Measurements from ENCODE around the gene IDE. TPM values are rescaled to one million over a fixed set of nuclear protein-coding genes. Genes with fewer than 3 reads are reported as not detected.

The IDE gene
- total and polyA plus RNA-seq, 9 of the 15 experiments (the other 6 are each of a cell fraction or from before 2014, with no cell fraction given) = 10.2 to 50.6 (median 33.2) TPM

GRCh38 chr10:92475357-92475868 is 98.5 kb downstream of the IDE start:
- DNase-seq (ENCODE audit: extremely low read depth in 1 of 4, low spot score in 3 of 4) (no peak), FAIRE-seq (no peak), ATAC-seq (no peak)
- Histone ChIP-seq H3K9me1 (ENCODE audit: control insufficient read depth, insufficient read depth, low read length) (no peaks in the 10 kb centered on the region), H2AFZ (ENCODE audit: low read depth, low read length) (no peak overlapping the region), H4K20me1 (replicated peaks; ENCODE audit: control insufficient read depth, insufficient read depth, low read length) (no peaks in the 10 kb centered on the region), H3K36me3 (ENCODE audit: control insufficient read depth, insufficient read depth, low read length) (peaks cover 42% of the 10 kb centered on the region), H3K9me3 (replicated peaks; ENCODE audit: control insufficient read depth, insufficient read depth, low read depth, low read length) (no peaks in the 10 kb centered on the region), H3K4me2 (ENCODE audit: insufficient read depth, low read length) (no peak overlapping the region), H3K79me2 (ENCODE audit: control insufficient read depth, insufficient read depth, low read length) (no peaks in the 10 kb centered on the region), H3K4me3 (no peak overlapping the region), H3K27me3 (ENCODE audit: control insufficient read depth in 2 of 2, insufficient read depth in 2 of 2, low read length in 2 of 2) (no peaks in the 10 kb centered on the region), H3K27ac (ENCODE audit: extremely low read depth, low read depth, low read length) (no peak overlapping the region), H3K4me1 (replicated peaks in 1 of 2; ENCODE audit: control insufficient read depth in 2 of 2, insufficient read depth in 2 of 2, low read length in 2 of 2) (no peaks in the 10 kb centered on the region), H3K9ac (ENCODE audit: insufficient read depth in 1 of 2, low read depth in 2 of 2, low read length in 2 of 2) (no peak overlapping the region)
- TF ChIP-seq ARID3A (IDR thresholded peaks at IDR 0.05; ENCODE audit: borderline replicate concordance, low read depth, low read length) = no peak
- no peak for TF ChIP-seq BRF1 (IDR thresholded peaks at IDR 0.05; ENCODE audit: borderline replicate concordance, extremely low read depth, insufficient read length)
- TF ChIP-seq CREB3L1 (IDR thresholded peaks at IDR 0.05; ENCODE audit: borderline replicate concordance, low read depth) = no peak
- no peak for TF ChIP-seq CBX5 (IDR thresholded peaks at IDR 0.05; ENCODE audit: borderline replicate concordance, low read depth)
- POLR2A ChIA-PET = no interaction called here
- 100% methylated on average over 1 of the region's 1 CpG for WGBS (ENCODE audit: insufficient coverage, low coverage, missing lambda C conversion rate)
- no TSS peak for BruUV-seq (replicated peaks)
- CTCF ChIA-PET (ENCODE audit: low intra/inter-chr PET ratio) = no interaction called here
- intact Hi-C loops (cut with micrococcal nuclease) = no loop called here
- in situ Hi-C loops (cut with MboI) = no loop called here

Measured in K562 (cell line).